Ovary (tissue), 9 donors: Measurements from ENCODE around the gene PDK1. TPM values are rescaled to one million over a fixed set of nuclear protein-coding genes. Genes with fewer than 3 reads are reported as not detected.
A peak's percentile ranks its signal among the peaks of the same experiment; 100 is the strongest.

Source experiments
- DNase-seq, 5 donors: peaks; one replicate each; pipeline ENCODE4 v3.0.0-alpha.2; 2019 to 2020
- H3K27ac ChIP-seq, 2 donors: fragments of 200-600 bp; one replicate each; pipeline versions ENCODE4 v1.5.1 to v1.8.0; 2019 to 2022
- H3K27me3 ChIP-seq: fragments of 200-600 bp; one replicate; pipeline ENCODE4 v1.8.0; 2022
- H3K36me3 ChIP-seq: fragments of 200-600 bp; sonication (generic); one replicate; pipeline ENCODE4 v1.5.1; 2019
- H3K4me1 ChIP-seq: one replicate; pipeline ENCODE4 v1.8.1; 2013; ENCODE audit warnings: mild to moderate bottlenecking, moderate library complexity; ENCODE audit not compliant: insufficient read depth
- H3K4me3 ChIP-seq: fragments of 200-600 bp; sonication (generic); one replicate; pipeline ENCODE4 v1.5.1; 2017
- H3K9me3 ChIP-seq, 2 donors: fragments of 200-600 bp in 1 of 2; sonication (generic) in 1 of 2; one replicate each; pipeline versions ENCODE4 v1.5.1 to v1.8.1; 2013 to 2019; ENCODE audit warnings: mild to moderate bottlenecking in 1 of 2, moderate library complexity in 1 of 2
- EP300 ChIP-seq: sonication (generic); formaldehyde crosslinking; IDR thresholded peaks from one replicate; pipeline ENCODE4 v1.6.1; 2017; ENCODE audit warnings: antibody characterized with exemption
- POLR2A ChIP-seq: fragments of 450-650 bp; IDR thresholded peaks from one replicate; pipeline ENCODE4 v1.6.1; 2017; ENCODE audit warnings: antibody characterized with exemption, mild to moderate bottlenecking, moderate library complexity
- WGBS, 3 donors: extraction: QIAGEN DNeasy Blood & Tissue Kit in 1 of 3; methylation state at CpG; one replicate each; pipeline versions ENCODE4 v1.1.5 to v1.1.7; 2013 to 2017; 5-methylcytosine and 5-hydroxymethylcytosine counted together
- intact Hi-C, 4 donors: fragments of 100-400 bp; cut with DNase I; formaldehyde crosslinking; loops; one replicate each; pipeline versions ENCODE4 v1.11.0 to v1.15.1; 2022 to 2023
- polyA plus RNA-seq, 2 donors: library from polyadenylated mRNA; stranded (reverse); fragments of 200-250 nt in 1 of 2; fragments of 350-450 nt in 1 of 2; fragmentation: Illumina TruSeq in 1 of 2; extraction: RNeasy Lipid Tissue Mini Kit (QIAGEN cat#74804) in 1 of 2; gene quantifications; one replicate each; pipeline ENCODE4 v1.2.3, GENCODE V29; 2013 to 2014
- total RNA-seq, 7 donors: library from RNA; depleted of rRNA in 2 of 7; stranded (reverse); fragments of >200 nt in 2 of 7; fragmentation: NEBNext Ultra II Directional in 3 of 7; extraction: Animal tissue kit (Norgen Biotek cat#: 25700) in 3 of 7; gene quantifications; one replicate each; pipeline versions ENCODE4 v1.1.0 to v1.2.4, GENCODE V29; 2016 to 2023
- TF ChIP-seq, protein P1 (sequence below), 3 donors: fragments of 450-650 bp in 2 of 3; fragments of 200-600 bp in 1 of 3; IDR thresholded peaks; one replicate each; pipeline versions ENCODE4 v1.5.1 to v1.8.0; 2016 to 2022; ENCODE audit warnings: antibody characterized with exemption in 3 of 3, mild to moderate bottlenecking in 1 of 3
- donor health status: DM: no; HTN: no; CAD: no; lungs with moderate emphysema.
- donor health status: DM: no; HTN: no; CAD: no.
- donor health status: Bipolar disorder and iron deficiency.
- donor health status: DM: yes; HTN: yes; CAD: no.
- donor health status: DM: no; HTN: no; CAD: no.
- donor health status: DM: yes; HTN: yes; CAD: no.

The PDK1 gene
- total and polyA plus RNA-seq, 9 donors = 5.1 to 53.0 (median 20.9) TPM

DNA sequence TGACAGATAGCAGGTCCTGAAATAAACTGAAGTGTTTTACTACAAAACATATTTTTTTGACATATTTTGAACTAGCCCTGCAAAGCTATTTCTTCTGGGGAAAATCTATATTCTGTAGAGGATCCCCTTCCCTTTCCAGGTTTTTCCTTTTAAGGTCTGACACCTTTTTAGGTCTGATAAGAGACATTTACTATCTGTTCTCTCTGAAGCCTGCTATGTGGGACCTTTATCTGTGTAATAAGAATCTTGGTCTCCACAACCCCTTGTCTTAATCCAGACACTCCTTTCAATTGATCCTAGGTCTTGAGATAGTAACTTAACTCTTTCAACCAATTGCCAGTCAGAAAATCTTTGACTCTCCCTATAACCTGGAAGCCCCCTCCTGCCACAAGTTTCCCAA is 5.5 kb upstream of the PDK1 start:
- H3K4me3 ChIP-seq = no peak overlapping the region
- H3K27ac ChIP-seq = no peak overlapping the region
- H3K4me1 ChIP-seq = peaks cover 5% of the 10 kb centered on the region
- H3K9me3 ChIP-seq = peaks cover 0 to 4% of the 10 kb centered on the region in 2 donors
- intact Hi-C loops = no loop called here
- no peaks in the 10 kb centered on the region for H3K36me3 ChIP-seq
- no peaks in the 10 kb centered on the region for H3K27me3 ChIP-seq
- no peak for TF ChIP-seq EP300
- TF ChIP-seq POLR2A = no peak
- TF ChIP-seq, protein P1, sequence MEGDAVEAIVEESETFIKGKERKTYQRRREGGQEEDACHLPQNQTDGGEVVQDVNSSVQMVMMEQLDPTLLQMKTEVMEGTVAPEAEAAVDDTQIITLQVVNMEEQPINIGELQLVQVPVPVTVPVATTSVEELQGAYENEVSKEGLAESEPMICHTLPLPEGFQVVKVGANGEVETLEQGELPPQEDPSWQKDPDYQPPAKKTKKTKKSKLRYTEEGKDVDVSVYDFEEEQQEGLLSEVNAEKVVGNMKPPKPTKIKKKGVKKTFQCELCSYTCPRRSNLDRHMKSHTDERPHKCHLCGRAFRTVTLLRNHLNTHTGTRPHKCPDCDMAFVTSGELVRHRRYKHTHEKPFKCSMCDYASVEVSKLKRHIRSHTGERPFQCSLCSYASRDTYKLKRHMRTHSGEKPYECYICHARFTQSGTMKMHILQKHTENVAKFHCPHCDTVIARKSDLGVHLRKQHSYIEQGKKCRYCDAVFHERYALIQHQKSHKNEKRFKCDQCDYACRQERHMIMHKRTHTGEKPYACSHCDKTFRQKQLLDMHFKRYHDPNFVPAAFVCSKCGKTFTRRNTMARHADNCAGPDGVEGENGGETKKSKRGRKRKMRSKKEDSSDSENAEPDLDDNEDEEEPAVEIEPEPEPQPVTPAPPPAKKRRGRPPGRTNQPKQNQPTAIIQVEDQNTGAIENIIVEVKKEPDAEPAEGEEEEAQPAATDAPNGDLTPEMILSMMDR (IDR thresholded peaks at IDR 0.05) = no peak
- no peak for DNase-seq

DNA sequence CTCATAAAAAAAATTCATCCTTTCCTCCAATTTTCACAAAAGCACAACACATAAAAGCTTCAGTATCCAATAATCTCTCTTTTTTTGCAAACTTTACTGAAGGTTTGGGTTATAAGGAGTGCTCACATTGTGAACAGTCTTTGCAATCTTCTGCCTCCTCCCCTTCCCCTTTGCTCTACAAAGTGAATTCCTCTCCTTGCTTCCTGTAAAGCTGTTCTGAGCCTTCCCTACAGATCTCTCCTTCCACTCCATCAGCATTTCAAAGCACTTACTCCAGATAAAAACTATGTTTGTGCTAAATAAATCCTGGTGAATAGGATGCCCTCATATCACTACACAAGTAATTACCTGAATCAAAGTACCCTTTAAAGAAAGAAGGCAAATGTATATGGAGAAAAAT is 4.6 kb upstream of the PDK1 start:
- Histone ChIP-seq H3K4me1 (peaks cover 5% of the 10 kb centered on the region), H3K27me3 (no peaks in the 10 kb centered on the region), H3K27ac (no peak overlapping the region), H3K4me3 (no peak overlapping the region), H3K36me3 (no peaks in the 10 kb centered on the region), H3K9me3 (peaks cover 0 to 4% of the 10 kb centered on the region in 2 donors)
- TF ChIP-seq EP300 (no peak), POLR2A (no peak)
- TF ChIP-seq, protein P1 (IDR thresholded peaks at IDR 0.05) = no peak
- no peak for DNase-seq
- intact Hi-C loops = no loop called here

DNA sequence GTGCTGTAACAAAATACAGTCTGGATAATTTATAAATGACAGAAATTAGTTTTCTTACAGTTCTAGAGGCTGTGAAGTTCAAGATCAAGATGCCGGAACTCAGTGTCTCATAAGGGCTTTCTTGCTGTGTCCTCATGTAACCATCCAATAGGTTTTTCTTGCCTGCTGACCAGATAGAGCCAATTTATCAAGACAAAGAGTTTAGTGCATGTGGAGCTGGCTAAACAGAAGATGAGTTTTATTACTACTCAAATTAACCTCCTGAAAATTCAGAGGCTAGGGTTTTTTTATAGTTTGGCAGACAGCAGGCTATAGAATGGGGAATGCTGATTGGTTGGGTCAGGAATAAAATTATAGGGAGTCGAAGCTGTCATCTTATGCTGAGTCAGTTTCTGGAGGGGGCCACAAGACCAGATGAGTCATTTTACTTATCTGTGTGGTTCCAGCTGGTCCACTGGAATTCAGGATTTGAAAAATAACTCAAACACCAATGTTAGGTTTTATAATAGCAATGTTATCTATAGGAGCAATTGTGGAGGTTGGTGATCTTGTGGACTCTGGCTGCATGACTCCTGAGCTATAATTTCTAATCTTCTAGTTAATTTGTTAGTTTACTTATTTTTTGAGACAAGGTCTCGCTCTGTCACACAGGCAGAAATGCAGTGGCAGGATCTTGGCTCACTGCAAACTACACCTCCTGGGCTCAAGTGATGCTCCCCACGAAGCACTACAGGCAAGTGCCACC is 3.2 kb upstream of the PDK1 start:
- peaks cover 5% of the 10 kb centered on the region for H3K4me1 ChIP-seq
- WGBS, 3 donors = 76 to 80% (median 78%) methylated on average over 4 of the region's 4 CpGs
- TF ChIP-seq EP300 (no peak), POLR2A (no peak)
- TF ChIP-seq, protein P1 (IDR thresholded peaks at IDR 0.05) = no peak

DNA sequence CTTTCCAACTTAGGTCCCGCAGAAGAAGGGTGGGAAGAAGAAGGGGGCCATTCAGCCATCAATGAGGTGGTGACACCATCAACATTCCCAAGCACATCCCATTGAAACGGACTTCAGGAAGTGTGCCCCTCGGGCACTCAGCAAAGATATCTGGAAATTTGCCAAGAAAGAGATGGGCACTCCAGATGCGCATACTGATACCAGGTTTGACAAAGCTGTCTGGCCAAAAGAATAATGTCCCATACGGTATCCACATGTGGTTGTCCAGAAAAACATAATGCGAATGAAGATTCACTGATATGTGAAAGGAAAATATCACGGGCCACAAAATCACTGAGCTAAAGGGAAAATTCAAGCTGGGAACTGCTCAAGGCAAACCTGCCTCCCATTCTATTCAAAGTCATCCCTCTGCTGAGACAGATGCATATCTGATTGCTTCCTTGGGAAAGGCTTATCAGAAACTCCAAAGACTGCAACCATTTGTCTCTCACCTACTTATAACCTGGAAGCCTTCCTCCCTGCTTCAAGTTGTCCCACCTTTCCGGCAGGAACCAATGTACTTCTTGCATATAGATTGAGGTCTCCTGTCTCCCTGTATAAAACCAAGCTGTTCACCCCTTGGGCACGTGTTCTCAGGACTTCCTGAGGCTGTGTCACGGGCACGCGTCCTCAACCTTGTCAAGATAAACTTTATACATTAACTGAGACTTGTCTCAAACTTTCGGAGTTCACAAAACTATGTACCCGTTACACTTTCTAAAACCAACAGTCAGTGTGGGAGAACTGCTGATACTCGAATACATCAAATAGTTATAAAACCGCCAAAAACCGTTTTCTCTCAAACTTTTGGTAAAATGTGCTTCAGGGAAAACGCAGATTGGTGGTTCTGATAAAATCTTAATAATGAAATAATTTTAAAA is 1.3 kb upstream of the PDK1 start:
- Histone ChIP-seq H3K27ac (peak overlapping the region in 1 of 2 donors; percentile 94), H3K36me3 (no peaks in the 10 kb centered on the region), H3K4me3 (peak overlapping the region; percentile 86), H3K9me3 (no peaks in the 10 kb centered on the region), H3K4me1 (peaks cover 5% of the 10 kb centered on the region), H3K27me3 (no peaks in the 10 kb centered on the region)
- no peak for TF ChIP-seq POLR2A
- TF ChIP-seq, protein P1 (IDR thresholded peaks at IDR 0.05) = no peak
- TF ChIP-seq EP300 = no peak
- intact Hi-C loops = no loop called here
- 48 to 57% (median 51%) methylated on average over 18 of the region's 18 CpGs for WGBS, 3 donors
- no peak for DNase-seq

More for the DNA sequence above, 3.2 kb upstream of the PDK1 start:
- no peak for DNase-seq
- Histone ChIP-seq H3K27ac (no peak overlapping the region), H3K36me3 (no peaks in the 10 kb centered on the region), H3K27me3 (no peaks in the 10 kb centered on the region), H3K9me3 (peaks cover 0 to 3% of the 10 kb centered on the region in 2 donors), H3K4me3 (no peak overlapping the region)
- intact Hi-C loops = no loop called here
